Measurements from ENCODE around the gene VTA1.
"Not testable (repeated sequence)": the region's sequence is repeated elsewhere in the genome, so short reads cannot be mapped to it uniquely, and the experiment has no call there.

VTA1 gene

DNA sequence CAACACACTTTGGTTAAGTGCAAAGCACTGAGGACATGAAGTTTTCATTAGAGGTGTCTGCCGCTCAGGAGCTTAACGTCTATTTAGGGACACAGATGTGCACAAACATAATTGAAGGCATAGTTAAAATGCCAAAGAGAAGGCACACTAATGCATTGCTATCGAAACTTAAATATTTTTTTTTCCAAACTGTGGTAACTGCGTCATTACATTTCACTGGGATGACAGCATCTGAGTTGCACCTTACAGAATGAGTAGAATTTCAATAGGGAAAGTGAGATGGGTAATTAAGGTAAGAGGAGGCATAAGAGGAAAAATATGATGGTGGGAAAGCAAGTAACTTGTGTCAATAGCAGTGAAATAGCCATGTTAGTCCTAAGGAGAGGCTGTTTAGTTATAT lies 79.7 kb downstream of the VTA1 start:
- Histone ChIP-seq H2BK5ac (ENCODE audit: low read length) (no peak overlapping the region), H2BK120ac (ENCODE audit: low read depth, low read length) (no peak overlapping the region), H3K27ac (ENCODE audit: low read depth, low read length) (no peak overlapping the region), H3K4me1 (ENCODE audit: control insufficient read depth, low read depth, low read length) (no peaks in the 10 kb centered on the region), H3K9ac (ENCODE audit: low read length) (no peak overlapping the region), H4K5ac (ENCODE audit: low read length) (no peak overlapping the region), H3K56ac (ENCODE audit: low read length) (no peak overlapping the region), H3K4me2 (ENCODE audit: low read length) (no peak overlapping the region), H3K27me3 (ENCODE audit: insufficient read depth, low read length, poor library complexity) (no peaks in the 10 kb centered on the region), H3K23ac (ENCODE audit: low read length) (no peak overlapping the region), H3K4me3 (ENCODE audit: low read length) (no peak overlapping the region), H4K8ac (ENCODE audit: low read depth, low read length) (no peak overlapping the region), H2BK15ac (replicated peaks; ENCODE audit: low read depth) (no peak overlapping the region), H3K18ac (ENCODE audit: low read length) (no peak overlapping the region), H2AK5ac (ENCODE audit: low read length) (no peak overlapping the region), H3K79me2 (ENCODE audit: control insufficient read depth, insufficient read depth, low read length) (no peaks in the 10 kb centered on the region), H3K79me1 (ENCODE audit: low read length) (no peaks in the 10 kb centered on the region), H3K4ac (ENCODE audit: low read depth, low read length) (no peak overlapping the region), H3K36me3 (ENCODE audit: control insufficient read depth, insufficient read depth, low read length) (no peaks in the 10 kb centered on the region)
- DNase-seq = no peak
- WGBS (ENCODE audit: extremely low coverage, insufficient coverage, low lambda C conversion rate) = no CpG with 5 or more reads among the region's 4 CpGs

- H2AK5ac ChIP-seq (ENCODE audit: low read length); H2BK5ac ChIP-seq (ENCODE audit: low read length); H3K4me2 ChIP-seq (ENCODE audit: low read length); H4K5ac ChIP-seq (ENCODE audit: low read length); H3K27me3 ChIP-seq (ENCODE audit: insufficient read depth, low read length, poor library complexity); H3K9ac ChIP-seq (ENCODE audit: low read length); H3K4ac ChIP-seq (ENCODE audit: low read depth, low read length); H3K4me3 ChIP-seq (ENCODE audit: low read length); H2BK120ac ChIP-seq (ENCODE audit: low read depth, low read length); H3K4me1 ChIP-seq (ENCODE audit: control insufficient read depth, low read depth, low read length); H2BK15ac ChIP-seq (replicated peaks; ENCODE audit: low read depth); H3K36me3 ChIP-seq (ENCODE audit: control insufficient read depth, insufficient read depth, low read length); H3K56ac ChIP-seq (ENCODE audit: low read length); H4K8ac ChIP-seq (ENCODE audit: low read depth, low read length); H3K18ac ChIP-seq (ENCODE audit: low read length); DNase-seq; H3K79me2 ChIP-seq (ENCODE audit: control insufficient read depth, insufficient read depth, low read length); H3K79me1 ChIP-seq (ENCODE audit: low read length); H3K27ac ChIP-seq (ENCODE audit: low read depth, low read length); H3K23ac ChIP-seq (ENCODE audit: low read length): not testable (repeated sequence)
- no CpG with 5 or more reads among the region's 6 CpGs for WGBS (ENCODE audit: extremely low coverage, insufficient coverage, low lambda C conversion rate)
Observed at GRCh38 chr6:142229518-142230270, 82.6 kb downstream of the VTA1 start.

DNA sequence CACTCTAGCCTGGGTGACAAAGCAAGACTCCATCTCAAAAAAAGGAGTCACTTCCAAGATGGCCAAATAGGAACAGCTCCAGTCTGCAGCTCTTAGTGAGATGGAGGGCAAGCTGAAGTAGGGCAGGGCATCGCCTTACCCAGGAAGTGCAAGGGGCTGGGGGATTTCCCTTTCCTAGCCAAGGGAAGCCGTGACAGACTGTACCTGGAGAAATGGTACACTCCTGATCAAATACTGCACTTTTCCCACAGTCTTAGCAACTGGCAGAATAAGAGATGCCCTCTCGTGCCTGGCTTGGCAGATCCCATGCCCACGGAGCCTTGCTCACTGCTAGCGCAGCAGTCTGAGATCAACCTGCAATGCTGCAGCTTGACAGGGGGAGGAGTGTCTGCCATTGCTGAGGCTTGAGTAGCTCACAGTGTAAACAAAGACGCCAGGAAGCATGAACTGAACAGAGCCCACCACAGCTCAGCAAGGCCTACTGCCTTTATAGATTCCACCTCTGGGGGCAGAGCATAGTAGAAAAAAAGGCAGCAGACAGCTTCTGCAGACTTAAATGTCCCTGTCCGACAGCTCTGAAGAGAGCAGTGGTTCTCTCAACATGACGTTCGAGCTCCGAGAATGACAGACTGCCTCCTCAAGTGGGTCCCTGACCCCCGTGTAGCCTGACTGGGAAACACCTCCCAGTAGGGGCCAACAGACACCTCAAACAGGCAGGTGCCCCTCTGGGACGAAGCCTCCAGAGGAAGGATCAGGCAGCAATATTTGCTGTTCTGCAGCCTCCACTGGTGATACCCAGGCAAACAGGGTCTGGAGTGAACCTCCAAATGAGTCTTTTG lies 85.4 kb downstream of the VTA1 start:
- not testable (repeated sequence) for H3K9ac ChIP-seq (ENCODE audit: low read length); H2BK5ac ChIP-seq (ENCODE audit: low read length); H4K8ac ChIP-seq (ENCODE audit: low read depth, low read length); H3K79me1 ChIP-seq (ENCODE audit: low read length); H3K27ac ChIP-seq (ENCODE audit: low read depth, low read length); H3K79me2 ChIP-seq (ENCODE audit: control insufficient read depth, insufficient read depth, low read length); H2BK120ac ChIP-seq (ENCODE audit: low read depth, low read length); H2BK15ac ChIP-seq (replicated peaks; ENCODE audit: low read depth); H3K23ac ChIP-seq (ENCODE audit: low read length); H3K36me3 ChIP-seq (ENCODE audit: control insufficient read depth, insufficient read depth, low read length); H2AK5ac ChIP-seq (ENCODE audit: low read length); H3K27me3 ChIP-seq (ENCODE audit: insufficient read depth, low read length, poor library complexity); H3K18ac ChIP-seq (ENCODE audit: low read length); H3K4me2 ChIP-seq (ENCODE audit: low read length); H4K5ac ChIP-seq (ENCODE audit: low read length); H3K56ac ChIP-seq (ENCODE audit: low read length); H3K4me3 ChIP-seq (ENCODE audit: low read length); H3K4me1 ChIP-seq (ENCODE audit: control insufficient read depth, low read depth, low read length); H3K4ac ChIP-seq (ENCODE audit: low read depth, low read length)
- WGBS (ENCODE audit: extremely low coverage, insufficient coverage, low lambda C conversion rate) = no CpG with 5 or more reads among the region's 12 CpGs
- peak; percentile 93 for DNase-seq

- H3K4ac ChIP-seq (ENCODE audit: low read depth, low read length) = no peak overlapping the region
- no peak overlapping the region for H3K27ac ChIP-seq (ENCODE audit: low read depth, low read length)
- no peak overlapping the region for H3K23ac ChIP-seq (ENCODE audit: low read length)
- H3K18ac ChIP-seq (ENCODE audit: low read length) = no peak overlapping the region
- no peak overlapping the region for H3K56ac ChIP-seq (ENCODE audit: low read length)
- no peak for DNase-seq
- WGBS (ENCODE audit: extremely low coverage, insufficient coverage, low lambda C conversion rate) = no CpG with 5 or more reads among the region's 8 CpGs
- no peaks in the 10 kb centered on the region for H3K27me3 ChIP-seq (ENCODE audit: insufficient read depth, low read length, poor library complexity)
- H4K8ac ChIP-seq (ENCODE audit: low read depth, low read length) = no peak overlapping the region
- no peaks in the 10 kb centered on the region for H3K4me1 ChIP-seq (ENCODE audit: control insufficient read depth, low read depth, low read length)
- H3K79me1 ChIP-seq (ENCODE audit: low read length) = no peaks in the 10 kb centered on the region
- H2AK5ac ChIP-seq (ENCODE audit: low read length) = no peak overlapping the region
- H2BK5ac ChIP-seq (ENCODE audit: low read length) = no peak overlapping the region
- no peaks in the 10 kb centered on the region for H3K79me2 ChIP-seq (ENCODE audit: control insufficient read depth, insufficient read depth, low read length)
- H2BK120ac ChIP-seq (ENCODE audit: low read depth, low read length) = no peak overlapping the region
- no peak overlapping the region for H3K4me3 ChIP-seq (ENCODE audit: low read length)
- H2BK15ac ChIP-seq (replicated peaks; ENCODE audit: low read depth) = no peak overlapping the region
- no peak overlapping the region for H4K5ac ChIP-seq (ENCODE audit: low read length)
- H3K36me3 ChIP-seq (ENCODE audit: control insufficient read depth, insufficient read depth, low read length) = no peaks in the 10 kb centered on the region
- H3K4me2 ChIP-seq (ENCODE audit: low read length) = no peak overlapping the region
- H3K9ac ChIP-seq (ENCODE audit: low read length) = no peak overlapping the region
Observed at GRCh38 chr6:142233945-142234682, 87.1 kb downstream of the VTA1 start.

DNA sequence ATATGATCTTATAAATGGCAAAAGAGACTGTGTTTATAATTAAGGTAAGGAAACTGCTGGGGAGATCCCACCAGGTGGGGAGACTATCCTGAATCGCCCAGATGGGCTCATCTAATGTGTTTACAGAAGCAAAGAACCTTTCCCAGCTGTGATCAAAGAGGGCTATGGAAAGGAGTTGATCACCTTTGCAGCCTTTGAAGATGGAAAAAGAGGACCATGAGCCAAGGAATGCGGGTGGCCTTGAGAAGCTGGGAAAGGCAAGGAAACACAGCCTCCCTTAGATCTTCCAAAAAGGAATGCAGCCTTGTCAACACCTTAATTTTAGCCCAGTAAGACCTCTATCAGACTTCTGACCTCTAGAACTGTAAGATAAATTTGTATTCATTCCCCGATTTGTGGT lies 88.2 kb downstream of the VTA1 start:
- Histone ChIP-seq H2AK5ac (ENCODE audit: low read length) (no peak overlapping the region), H3K79me2 (ENCODE audit: control insufficient read depth, insufficient read depth, low read length) (no peaks in the 10 kb centered on the region), H2BK5ac (ENCODE audit: low read length) (no peak overlapping the region), H3K4me1 (ENCODE audit: control insufficient read depth, low read depth, low read length) (no peaks in the 10 kb centered on the region), H4K8ac (ENCODE audit: low read depth, low read length) (no peak overlapping the region), H3K4me3 (ENCODE audit: low read length) (no peak overlapping the region), H3K4me2 (ENCODE audit: low read length) (no peak overlapping the region), H3K9ac (ENCODE audit: low read length) (no peak overlapping the region), H3K79me1 (ENCODE audit: low read length) (no peaks in the 10 kb centered on the region), H3K27me3 (ENCODE audit: insufficient read depth, low read length, poor library complexity) (no peaks in the 10 kb centered on the region), H3K36me3 (ENCODE audit: control insufficient read depth, insufficient read depth, low read length) (no peaks in the 10 kb centered on the region), H3K27ac (ENCODE audit: low read depth, low read length) (no peak overlapping the region), H2BK120ac (ENCODE audit: low read depth, low read length) (no peak overlapping the region), H3K56ac (ENCODE audit: low read length) (no peak overlapping the region), H2BK15ac (replicated peaks; ENCODE audit: low read depth) (no peak overlapping the region), H3K23ac (ENCODE audit: low read length) (no peak overlapping the region), H3K4ac (ENCODE audit: low read depth, low read length) (no peak overlapping the region), H4K5ac (ENCODE audit: low read length) (no peak overlapping the region), H3K18ac (ENCODE audit: low read length) (no peak overlapping the region)
- DNase-seq = no peak
- no CpG with 5 or more reads among the region's 3 CpGs for WGBS (ENCODE audit: extremely low coverage, insufficient coverage, low lambda C conversion rate)

Measured in mesendoderm (in vitro differentiated cells).